Activated T-cell treated with anti-CD3 and anti-CD28 coated beads, Interleukin-2, amount 50 U/mL, for 4 hours (primary cell): ENCODE data around the gene SPDYE11. TPM values are rescaled to one million over a fixed set of nuclear protein-coding genes. Genes with fewer than 3 reads are reported as not detected.
"Not testable (repeated sequence)": the region's sequence is repeated elsewhere in the genome, so short reads cannot be mapped to it uniquely, and the experiment has no call there.

ENCODE experiments used
- ATAC-seq, 2 donors: fragments of 200-7000 bp; cut with Tn5 transposase; one replicate each; pipeline ENCODE4 v1.10.0; 2021
- DNase-seq: peaks from one replicate; pipeline ENCODE4 v3.0.0-alpha.2; 2020
- H3K27me3 Mint-ChIP-seq: one replicate; pipeline ENCODE4 v1.8.0; 2021; ENCODE audit warnings: low read depth, mixed read lengths
- H3K36me3 Mint-ChIP-seq: one replicate; pipeline ENCODE4 v1.8.0; 2022; ENCODE audit warnings: mixed read lengths; ENCODE audit not compliant: insufficient read depth
- H3K4me1 Mint-ChIP-seq: one replicate; pipeline ENCODE4 v1.8.0; 2021; ENCODE audit warnings: low read depth, mixed read lengths
- H3K4me3 Mint-ChIP-seq: one replicate; pipeline ENCODE4 v1.8.0; 2021; ENCODE audit warnings: mild to moderate bottlenecking, moderate library complexity, mixed read lengths
- H3K9me3 Mint-ChIP-seq: one replicate; pipeline ENCODE4 v1.8.0; 2021; ENCODE audit warnings: mixed read lengths
- total RNA-seq, 3 donors: library from RNA; stranded (reverse); gene quantifications; one replicate each; pipeline ENCODE4 v1.2.1, GENCODE V29; 2021

Gene SPDYE11, protein sequence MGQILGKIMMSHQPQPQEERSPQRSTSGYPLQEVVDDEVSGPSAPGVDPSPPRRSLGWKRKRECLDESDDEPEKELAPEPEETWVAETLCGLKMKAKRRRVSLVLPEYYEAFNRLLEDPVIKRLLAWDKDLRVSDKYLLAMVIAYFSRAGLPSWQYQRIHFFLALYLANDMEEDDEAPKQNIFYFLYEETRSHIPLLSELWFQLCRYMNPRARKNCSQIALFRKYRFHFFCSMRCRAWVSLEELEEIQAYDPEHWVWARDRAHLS
- not detected for total RNA-seq

DNA sequence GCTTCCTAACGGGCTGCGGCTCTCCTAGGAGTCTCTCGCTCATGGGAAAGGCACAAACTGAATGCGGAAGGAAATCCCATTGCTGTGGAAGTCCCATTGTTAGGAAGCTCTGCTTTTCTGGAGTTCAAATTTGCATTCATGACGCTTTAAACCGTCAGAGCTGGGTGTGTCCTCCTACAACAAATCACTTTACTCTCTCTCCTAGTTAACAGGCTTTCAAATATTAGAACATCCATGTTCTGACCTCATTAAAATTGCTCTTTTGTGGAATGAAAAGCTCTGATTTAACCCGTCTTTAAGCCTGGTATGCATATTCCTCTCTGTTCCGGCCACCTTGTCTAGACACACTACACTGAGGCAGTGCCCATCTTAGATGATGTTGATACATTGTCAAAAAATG lies at the start of gene SPDYE11:
TSS of gene SPDYE11 (minus strand) at position 101 of the 400 bp plus-strand sequence. CDS start 1,800 bp downstream, outside the sequence.
- DNase-seq, H3K27me3 Mint-ChIP-seq, H3K4me3 Mint-ChIP-seq, ATAC-seq, H3K4me1 Mint-ChIP-seq, H3K9me3 Mint-ChIP-seq, H3K36me3 Mint-ChIP-seq: not testable (repeated sequence)

DNA sequence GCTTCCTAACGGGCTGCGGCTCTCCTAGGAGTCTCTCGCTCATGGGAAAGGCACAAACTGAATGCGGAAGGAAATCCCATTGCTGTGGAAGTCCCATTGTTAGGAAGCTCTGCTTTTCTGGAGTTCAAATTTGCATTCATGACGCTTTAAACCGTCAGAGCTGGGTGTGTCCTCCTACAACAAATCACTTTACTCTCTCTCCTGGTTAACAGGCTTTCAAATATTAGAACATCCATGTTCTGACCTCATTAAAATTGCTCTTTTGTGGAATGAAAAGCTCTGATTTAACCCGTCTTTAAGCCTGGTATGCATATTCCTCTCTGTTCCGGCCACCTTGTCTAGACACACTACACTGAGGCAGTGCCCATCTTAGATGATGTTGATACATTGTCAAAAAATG lies 28.2 kb upstream of the SPDYE11 start, which contains the start of gene SPDYE9:
TSS of gene SPDYE9 (minus strand) at position 101 of the 400 bp plus-strand sequence. CDS start 1,800 bp downstream, outside the sequence.
- not testable (repeated sequence) for H3K36me3 Mint-ChIP-seq, H3K4me1 Mint-ChIP-seq, ATAC-seq, H3K4me3 Mint-ChIP-seq, DNase-seq, H3K9me3 Mint-ChIP-seq, H3K27me3 Mint-ChIP-seq

DNA sequence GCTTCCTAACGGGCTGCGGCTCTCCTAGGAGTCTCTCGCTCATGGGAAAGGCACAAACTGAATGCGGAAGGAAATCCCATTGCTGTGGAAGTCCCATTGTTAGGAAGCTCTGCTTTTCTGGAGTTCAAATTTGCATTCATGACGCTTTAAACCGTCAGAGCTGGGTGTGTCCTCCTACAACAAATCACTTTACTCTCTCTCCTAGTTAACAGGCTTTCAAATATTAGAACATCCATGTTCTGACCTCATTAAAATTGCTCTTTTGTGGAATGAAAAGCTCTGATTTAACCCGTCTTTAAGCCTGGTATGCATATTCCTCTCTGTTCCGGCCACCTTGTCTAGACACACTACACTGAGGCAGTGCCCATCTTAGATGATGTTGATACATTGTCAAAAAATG lies 28.0 kb downstream of the SPDYE11 start, which contains the start of gene SPDYE8:
TSS of gene SPDYE8 (minus strand) at position 101 of the 400 bp plus-strand sequence. CDS start 1,800 bp downstream, outside the sequence.
- H3K36me3 Mint-ChIP-seq, H3K9me3 Mint-ChIP-seq, H3K27me3 Mint-ChIP-seq, H3K4me1 Mint-ChIP-seq, ATAC-seq, DNase-seq, H3K4me3 Mint-ChIP-seq: not testable (repeated sequence)

DNA sequence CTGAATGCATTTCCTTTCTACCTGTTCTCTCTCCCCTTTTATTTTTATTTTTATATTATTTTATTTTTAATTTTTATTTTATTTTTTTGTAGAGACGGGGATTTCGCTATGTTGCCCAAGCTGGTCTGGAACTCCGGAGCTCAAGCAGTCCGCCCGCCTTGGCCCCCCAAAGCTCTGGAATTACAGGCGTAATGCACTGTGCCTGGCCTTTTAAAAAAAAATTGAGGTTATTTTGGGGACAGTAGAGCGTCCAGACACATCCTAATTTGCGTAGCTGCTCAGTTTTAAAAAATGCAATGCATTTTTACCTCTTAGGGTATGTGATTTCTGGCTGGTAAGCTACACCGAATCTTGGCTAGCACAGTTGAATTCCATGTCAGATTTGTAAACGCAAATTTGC lies 51.2 kb downstream of the SPDYE11 start:
- H3K4me1 Mint-ChIP-seq, ATAC-seq, H3K9me3 Mint-ChIP-seq, H3K36me3 Mint-ChIP-seq, DNase-seq, H3K27me3 Mint-ChIP-seq: not testable (repeated sequence)
- H3K4me3 Mint-ChIP-seq, result peak overlapping the region; percentile 58

DNA sequence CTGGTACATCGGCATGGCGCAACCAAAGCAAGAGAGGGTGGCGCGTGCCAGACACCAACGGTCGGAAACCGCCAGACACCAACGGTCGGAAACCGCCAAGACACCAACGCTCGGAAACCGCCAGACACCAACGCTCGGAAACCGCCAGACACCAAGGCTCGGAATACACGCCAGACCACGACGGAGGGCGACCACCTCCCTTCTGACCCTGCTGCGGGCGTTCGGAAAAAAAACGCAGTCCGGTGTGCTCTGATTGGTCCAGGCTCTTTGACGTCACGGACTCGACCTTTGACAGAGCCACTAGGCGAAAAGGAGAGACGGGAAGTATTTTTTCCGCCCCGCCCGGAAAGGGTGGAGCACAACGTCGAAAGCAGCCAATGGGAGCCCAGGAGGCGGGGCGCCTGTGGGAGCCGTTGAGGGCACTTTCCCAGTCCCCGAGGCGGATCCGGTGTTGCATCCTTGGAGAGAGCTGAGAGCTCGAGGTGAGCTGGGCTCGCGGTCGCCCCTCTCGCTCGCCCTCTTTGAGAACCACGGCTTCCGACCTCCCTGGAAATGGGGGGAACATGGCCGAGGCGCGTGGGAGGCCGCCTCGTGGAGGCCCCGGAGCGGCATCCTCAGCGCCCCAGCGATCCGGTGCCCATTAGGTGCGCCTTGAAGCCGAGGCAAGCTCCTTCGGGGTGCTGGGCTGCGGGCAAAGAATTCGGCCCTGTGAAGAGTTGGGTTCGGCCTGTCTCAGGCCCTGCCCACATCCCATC lies 51.8 kb downstream of the SPDYE11 start:
- peak; percentile 82 for DNase-seq
- not testable (repeated sequence) for H3K36me3 Mint-ChIP-seq, H3K27me3 Mint-ChIP-seq, H3K4me1 Mint-ChIP-seq, H3K9me3 Mint-ChIP-seq
- ATAC-seq, result peak; percentile 86 to 88
- peak overlapping the region; percentile 90 for H3K4me3 Mint-ChIP-seq

DNA sequence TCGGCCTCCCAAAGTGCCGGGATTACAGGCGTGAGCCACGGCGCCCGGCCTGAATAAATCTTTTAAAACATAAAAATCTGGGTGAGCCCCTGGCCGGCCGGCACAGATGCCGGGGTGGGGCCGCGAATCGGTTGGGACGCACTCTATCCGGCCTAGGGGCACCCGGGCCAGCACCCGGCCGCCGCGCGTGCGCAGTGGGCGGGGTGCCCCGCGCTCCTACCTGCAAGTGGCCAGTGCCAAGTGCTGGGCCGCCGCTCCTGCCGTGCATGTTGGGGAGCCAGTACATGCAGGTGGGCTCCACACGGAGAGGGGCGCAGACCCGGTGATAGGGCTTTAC lies 52.4 kb downstream of the SPDYE11 start:
- H3K27me3 Mint-ChIP-seq, H3K36me3 Mint-ChIP-seq, H3K9me3 Mint-ChIP-seq, H3K4me1 Mint-ChIP-seq: not testable (repeated sequence)
- ATAC-seq, result peak; percentile 83 to 89
- peak overlapping the region; percentile 90 for H3K4me3 Mint-ChIP-seq
- DNase-seq, result peak; percentile 53

DNA sequence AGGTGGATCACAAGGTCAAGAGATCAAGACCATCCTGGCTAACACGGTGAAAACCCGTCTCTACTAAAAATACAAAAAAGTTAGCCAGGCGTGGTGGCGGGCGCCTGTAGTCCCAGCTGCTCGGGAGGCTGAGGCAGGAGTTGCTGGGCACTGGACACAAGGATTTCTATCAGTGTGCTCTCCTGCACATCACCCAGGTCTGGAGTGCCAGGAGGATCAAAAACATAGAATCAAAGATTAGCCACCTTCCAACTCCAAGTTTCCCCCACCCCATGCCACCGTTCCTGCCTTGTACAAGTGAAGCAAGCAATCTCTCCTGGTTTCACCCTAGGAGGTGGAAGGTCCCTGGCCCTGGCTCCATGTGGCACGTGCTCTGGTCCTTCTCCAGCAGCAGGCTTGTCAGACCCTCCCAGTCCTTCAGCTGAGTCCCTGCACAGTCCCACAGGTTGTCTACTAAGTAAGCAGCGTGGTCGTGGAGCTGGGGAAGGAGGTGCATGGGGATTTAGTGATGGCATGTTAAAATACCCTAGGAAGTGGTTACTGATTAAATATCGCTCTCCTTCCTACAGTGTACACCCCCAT lies 59.7 kb downstream of the SPDYE11 start:
- ATAC-seq, H3K4me1 Mint-ChIP-seq, H3K27me3 Mint-ChIP-seq, H3K4me3 Mint-ChIP-seq, H3K36me3 Mint-ChIP-seq, H3K9me3 Mint-ChIP-seq, DNase-seq: not testable (repeated sequence)

Other genes with a start within 250 kb of the SPDYE11 start
- gene TYW1B, start 229.7 kb downstream of the SPDYE11 start, total RNA-seq, result 1 to 10 TPM; 2.3 to 6.2 (median 3.2) TPM
- gene POM121, start 132.8 kb downstream of the SPDYE11 start, total RNA-seq, result 10 to 100 TPM; 77.5 to 93.4 (median 84.2) TPM
- under 1 TPM in 2 of 3 donors, not detected in 1; 0.38 to 0.79 TPM for gene TRIM74, start 88.4 kb downstream of the SPDYE11 start, total RNA-seq
- gene SPDYE8, start 28.1 kb downstream of the SPDYE11 start, total RNA-seq, result not detected
- not detected for gene SPDYE9, start 28.1 kb upstream of the SPDYE11 start, total RNA-seq